ENCODE data around the gene DMC1.

GRCh38 chr22:38613588-38613987, 43.6 kb upstream of the DMC1 start:
- TF ChIP-seq CTCF (IDR thresholded peaks at IDR 0.05) = no peak
- TF ChIP-seq POLR2A (IDR thresholded peaks at IDR 0.05) = no peak

Data from esophagus squamous epithelium (tissue), 4 donors.